ENCODE measurements around the gene AOPEP. TPM values are rescaled to one million over a fixed set of nuclear protein-coding genes. Genes with fewer than 3 reads are reported as not detected.

AOPEP gene
- total RNA-seq, 1 donor from 2014 or later = 175 TPM

DNA sequence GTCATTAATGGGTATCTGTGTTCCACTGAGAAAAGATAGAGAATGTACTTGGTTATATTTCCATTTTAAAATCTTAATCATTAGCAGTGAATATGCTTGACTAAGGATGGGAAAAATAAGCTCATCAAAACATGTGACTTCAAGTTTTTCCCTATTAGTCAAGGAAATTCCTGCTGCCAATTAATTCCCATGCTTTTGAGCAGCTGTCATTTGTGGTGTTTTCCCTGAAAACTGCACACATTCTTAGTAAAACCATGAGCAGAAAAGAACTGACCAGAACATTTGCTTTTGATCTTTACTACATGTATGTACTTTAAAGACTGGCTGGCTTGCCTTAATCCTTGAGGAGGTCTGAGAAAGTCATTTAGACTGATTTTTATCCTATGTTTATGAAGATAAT is 75.2 kb downstream of the AOPEP start:
- no peaks in the 10 kb centered on the region for H3K27me3 ChIP-seq (ENCODE audit: low read depth)
- H3K4me3 ChIP-seq = no peak overlapping the region
- H3K9me3 ChIP-seq (replicated peaks) = no peaks in the 10 kb centered on the region
- H3K36me3 ChIP-seq = peaks cover 6% of the 10 kb centered on the region
- TF ChIP-seq, protein P1, sequence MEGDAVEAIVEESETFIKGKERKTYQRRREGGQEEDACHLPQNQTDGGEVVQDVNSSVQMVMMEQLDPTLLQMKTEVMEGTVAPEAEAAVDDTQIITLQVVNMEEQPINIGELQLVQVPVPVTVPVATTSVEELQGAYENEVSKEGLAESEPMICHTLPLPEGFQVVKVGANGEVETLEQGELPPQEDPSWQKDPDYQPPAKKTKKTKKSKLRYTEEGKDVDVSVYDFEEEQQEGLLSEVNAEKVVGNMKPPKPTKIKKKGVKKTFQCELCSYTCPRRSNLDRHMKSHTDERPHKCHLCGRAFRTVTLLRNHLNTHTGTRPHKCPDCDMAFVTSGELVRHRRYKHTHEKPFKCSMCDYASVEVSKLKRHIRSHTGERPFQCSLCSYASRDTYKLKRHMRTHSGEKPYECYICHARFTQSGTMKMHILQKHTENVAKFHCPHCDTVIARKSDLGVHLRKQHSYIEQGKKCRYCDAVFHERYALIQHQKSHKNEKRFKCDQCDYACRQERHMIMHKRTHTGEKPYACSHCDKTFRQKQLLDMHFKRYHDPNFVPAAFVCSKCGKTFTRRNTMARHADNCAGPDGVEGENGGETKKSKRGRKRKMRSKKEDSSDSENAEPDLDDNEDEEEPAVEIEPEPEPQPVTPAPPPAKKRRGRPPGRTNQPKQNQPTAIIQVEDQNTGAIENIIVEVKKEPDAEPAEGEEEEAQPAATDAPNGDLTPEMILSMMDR (IDR thresholded peaks at IDR 0.05; ENCODE audit: borderline replicate concordance) = no peak
- no peak for DNase-seq
- H3K27ac ChIP-seq (replicated peaks) = peak overlapping the region; percentile 44
- intact Hi-C loops (cut with micrococcal nuclease) = no loop called here
- H3K4me1 ChIP-seq = peaks cover 63% of the 10 kb centered on the region

DNA sequence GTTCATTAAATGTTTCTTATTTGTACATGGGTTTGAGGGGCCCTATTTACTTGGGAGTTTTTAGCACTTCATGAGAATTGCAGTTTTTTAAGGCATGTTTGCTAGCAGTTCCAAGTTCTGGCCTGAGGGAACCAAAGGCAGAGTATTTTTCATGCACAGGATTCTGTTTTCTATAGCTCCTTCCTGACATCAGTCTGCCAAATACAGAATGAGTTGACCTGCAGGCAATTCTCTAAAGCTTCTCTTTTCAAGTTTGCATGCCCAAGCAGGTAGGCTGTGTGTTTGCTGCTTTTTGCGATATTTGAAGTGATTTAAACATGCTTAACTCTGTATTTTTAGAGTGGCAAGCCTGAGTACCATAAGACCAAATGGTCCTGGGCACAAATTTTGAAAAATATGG is 75.8 kb downstream of the AOPEP start:
- H3K4me1 ChIP-seq = peaks cover 69% of the 10 kb centered on the region
- intact Hi-C loops (cut with micrococcal nuclease) = no loop called here
- H3K36me3 ChIP-seq = peaks cover 8% of the 10 kb centered on the region
- no peak for DNase-seq
- H3K27me3 ChIP-seq (ENCODE audit: low read depth) = no peaks in the 10 kb centered on the region
- H3K27ac ChIP-seq (replicated peaks) = peak overlapping the region; percentile 44
- no peaks in the 10 kb centered on the region for H3K9me3 ChIP-seq (replicated peaks)
- H3K4me3 ChIP-seq = no peak overlapping the region
- TF ChIP-seq, protein P1 (IDR thresholded peaks at IDR 0.05; ENCODE audit: borderline replicate concordance) = no peak

DNA sequence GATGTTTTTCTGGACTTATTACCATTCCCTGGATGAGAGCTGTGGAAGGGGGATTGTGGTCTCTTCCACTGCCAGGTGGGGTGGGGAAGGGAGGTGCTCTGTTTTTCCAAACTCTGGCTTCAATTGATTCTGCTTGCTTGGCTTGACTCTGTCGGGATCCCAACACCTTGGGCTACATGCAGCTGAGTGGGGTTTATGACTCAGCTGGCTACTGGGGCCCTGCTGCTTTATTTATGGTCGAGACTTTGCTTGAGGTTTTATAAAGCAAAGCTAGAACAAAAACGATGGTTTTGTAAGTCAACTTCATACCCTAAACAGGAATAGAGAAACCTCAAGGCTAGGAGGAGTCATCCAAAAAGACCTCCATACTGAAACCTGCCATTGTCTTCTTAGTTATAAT is 76.3 kb downstream of the AOPEP start:
- DNase-seq = no peak
- Histone ChIP-seq H3K36me3 (peaks cover 13% of the 10 kb centered on the region), H3K4me3 (no peak overlapping the region), H3K9me3 (replicated peaks) (no peaks in the 10 kb centered on the region), H3K4me1 (peaks cover 74% of the 10 kb centered on the region), H3K27ac (replicated peaks) (no peak overlapping the region), H3K27me3 (ENCODE audit: low read depth) (no peaks in the 10 kb centered on the region)
- TF ChIP-seq, protein P1 (IDR thresholded peaks at IDR 0.05; ENCODE audit: borderline replicate concordance) = no peak
- intact Hi-C loops (cut with micrococcal nuclease) = no loop called here

DNA sequence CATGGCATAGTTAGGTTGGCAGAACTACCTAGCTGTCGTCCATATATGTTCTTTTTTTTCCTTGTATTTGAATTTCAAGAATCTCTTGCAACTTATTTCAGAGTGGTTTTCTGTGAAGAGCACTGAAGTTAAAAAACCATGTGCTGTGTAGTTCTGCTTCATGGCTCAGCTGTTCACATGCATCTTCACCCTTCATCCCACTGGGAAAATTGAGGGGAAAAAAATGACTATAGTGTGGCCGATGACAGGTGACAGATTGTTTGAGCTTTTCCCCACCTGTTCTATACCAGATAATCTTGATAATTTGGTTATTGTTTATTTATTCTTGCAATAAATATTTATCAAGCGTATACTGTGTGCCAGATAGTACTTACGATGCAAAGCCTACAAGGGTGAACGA is 77.8 kb downstream of the AOPEP start:
- Histone ChIP-seq H3K4me1 (peaks cover 88% of the 10 kb centered on the region), H3K9me3 (replicated peaks) (no peaks in the 10 kb centered on the region), H3K27me3 (ENCODE audit: low read depth) (no peaks in the 10 kb centered on the region), H3K27ac (replicated peaks) (no peak overlapping the region), H3K4me3 (no peak overlapping the region), H3K36me3 (peaks cover 14% of the 10 kb centered on the region)
- no peak for DNase-seq
- TF ChIP-seq, protein P1 (IDR thresholded peaks at IDR 0.05; ENCODE audit: borderline replicate concordance) = no peak
- intact Hi-C loops (cut with micrococcal nuclease) = no loop called here

DNA sequence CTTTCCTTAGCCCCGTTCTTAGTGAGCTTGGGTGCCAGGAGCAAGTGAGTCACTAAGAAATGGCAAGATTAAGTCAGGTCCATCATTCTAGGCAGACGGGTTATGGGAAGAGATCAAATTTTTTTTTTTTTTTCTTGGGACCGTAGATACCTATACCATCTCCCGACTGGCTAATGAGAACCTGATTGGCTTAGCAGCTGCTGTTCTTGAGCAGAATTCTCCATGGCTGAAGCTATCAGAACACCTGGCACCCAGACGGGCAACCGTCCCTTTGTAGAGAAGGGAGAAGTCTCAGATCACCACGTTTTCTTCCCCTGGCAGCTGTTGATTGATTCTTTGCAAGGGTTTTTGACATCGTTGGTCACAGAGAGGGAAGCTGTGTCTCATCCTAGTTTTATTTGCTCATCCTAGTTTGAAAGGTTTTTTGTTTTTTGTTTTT is 78.6 kb downstream of the AOPEP start:
- TF ChIP-seq, protein P1 (IDR thresholded peaks at IDR 0.05; ENCODE audit: borderline replicate concordance) = no peak
- Histone ChIP-seq H3K4me1 (peaks cover 80% of the 10 kb centered on the region), H3K9me3 (replicated peaks) (no peaks in the 10 kb centered on the region), H3K4me3 (no peak overlapping the region), H3K36me3 (peaks cover 14% of the 10 kb centered on the region), H3K27ac (replicated peaks) (peak overlapping the region; percentile 58), H3K27me3 (ENCODE audit: low read depth) (no peaks in the 10 kb centered on the region)
- no peak for DNase-seq
- intact Hi-C loops (cut with micrococcal nuclease) = no loop called here

DNA sequence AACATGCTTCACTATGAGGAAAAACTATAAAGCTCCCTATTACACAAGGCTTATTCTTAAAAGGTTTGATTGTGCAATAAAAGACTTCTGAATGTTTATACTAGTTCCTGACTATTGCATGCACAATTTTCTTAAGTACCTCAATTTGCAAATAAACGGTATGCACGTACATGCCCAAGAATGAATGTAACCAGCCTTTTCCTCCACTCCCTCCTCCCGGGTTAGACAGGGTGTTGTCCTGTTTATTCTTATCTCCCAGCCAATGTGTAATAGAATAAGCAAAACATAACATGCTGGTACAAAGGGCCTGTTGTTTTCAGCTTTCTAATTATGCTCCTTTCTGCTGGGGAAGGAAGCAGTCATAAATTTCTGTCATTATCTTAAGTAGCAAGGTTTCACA is 79.1 kb downstream of the AOPEP start:
- H3K36me3 ChIP-seq = peaks cover 14% of the 10 kb centered on the region
- TF ChIP-seq, protein P1 (IDR thresholded peaks at IDR 0.05; ENCODE audit: borderline replicate concordance) = no peak
- intact Hi-C loops (cut with micrococcal nuclease) = no loop called here
- no peak overlapping the region for H3K4me3 ChIP-seq
- H3K27me3 ChIP-seq (ENCODE audit: low read depth) = no peaks in the 10 kb centered on the region
- peaks cover 75% of the 10 kb centered on the region for H3K4me1 ChIP-seq
- peak overlapping the region; percentile 58 for H3K27ac ChIP-seq (replicated peaks)
- DNase-seq = no peak
- H3K9me3 ChIP-seq (replicated peaks) = no peaks in the 10 kb centered on the region
